Loucy (cell line): Measurements from ENCODE around the gene MEMO1.

Experiments
- H2AFZ ChIP-seq: fragments of 200-600 bp; sonication (generic); 2 replicates; pipeline ENCODE4 v1.6.0; 2016; ENCODE audit warnings: antibody characterized with exemption, mild to moderate bottlenecking, low read length, moderate library complexity
- H3F3A ChIP-seq: fragments of 200-600 bp; 2 replicates; pipeline ENCODE4 v1.6.0; 2016; ENCODE audit warnings: antibody characterized with exemption, low read depth, mild to moderate bottlenecking
- H3K27me3 ChIP-seq: fragments of 200-600 bp; sonication (generic); 2 replicates; pipeline ENCODE4 v1.6.1; 2014; ENCODE audit warnings: low read length, mild to moderate bottlenecking; ENCODE audit not compliant: insufficient read depth, poor library complexity, severe bottlenecking
- H3K36me3 ChIP-seq: fragments of 200-600 bp; sonication (generic); 2 replicates; pipeline ENCODE4 v1.6.1; 2016; ENCODE audit warnings: low read length; ENCODE audit not compliant: insufficient read depth
- H3K4me1 ChIP-seq: fragments of 200-600 bp; sonication (generic); 2 replicates; pipeline ENCODE4 v1.5.1; 2014; ENCODE audit warnings: low read length, mild to moderate bottlenecking; ENCODE audit not compliant: insufficient read depth, poor library complexity, severe bottlenecking
- H3K4me2 ChIP-seq: fragments of 200-600 bp; sonication (generic); 2 replicates; pipeline ENCODE4 v1.6.0; 2014; ENCODE audit warnings: antibody characterized with exemption, low read length, low read depth, mild to moderate bottlenecking; ENCODE audit not compliant: poor library complexity, severe bottlenecking
- H3K4me3 ChIP-seq: fragments of 200-600 bp; sonication (generic); 2 replicates; pipeline ENCODE4 v1.5.1; 2014; ENCODE audit warnings: low read length, mild to moderate bottlenecking, mixed read lengths; ENCODE audit not compliant: poor library complexity, severe bottlenecking
- H3K79me2 ChIP-seq: fragments of 200-600 bp; sonication (generic); 2 replicates; pipeline ENCODE4 v1.6.1; 2014; ENCODE audit warnings: low read length; ENCODE audit not compliant: insufficient read depth
- H3K9ac ChIP-seq: fragments of 200-600 bp; sonication (generic); 2 replicates; pipeline ENCODE4 v1.6.0; 2014; ENCODE audit warnings: mild to moderate bottlenecking, low read depth, low read length, moderate library complexity; ENCODE audit not compliant: poor library complexity, severe bottlenecking
- H3K9me2 ChIP-seq: fragments of 200-600 bp; sonication (generic); replicated peaks from 2 replicates; pipeline ENCODE4 v1.6.1; 2016; ENCODE audit warnings: low read depth, low read length, mixed read lengths
- H3K9me3 ChIP-seq: fragments of 200-600 bp; sonication (generic); 2 replicates; pipeline ENCODE4 v1.6.1; 2014; ENCODE audit warnings: mild to moderate bottlenecking, antibody characterized with exemption, low read length, low read depth; ENCODE audit not compliant: insufficient read depth
- H4K20me1 ChIP-seq: fragments of 200-600 bp; sonication (generic); 2 replicates; pipeline ENCODE4 v1.6.0; 2014; ENCODE audit warnings: antibody characterized with exemption, low read length, mild to moderate bottlenecking; ENCODE audit not compliant: insufficient read depth, poor library complexity, severe bottlenecking
- EZH2phosphoT487 ChIP-seq: fragments of 200-600 bp; IDR thresholded peaks from 2 replicates; pipeline ENCODE4 v1.6.1; 2018; ENCODE audit warnings: antibody characterized with exemption, mild to moderate bottlenecking, moderate library complexity, borderline replicate concordance
- TF ChIP-seq, protein P1 (sequence below): fragments of 200-600 bp; sonication (generic); conservative IDR thresholded peaks from 2 replicates; pipeline ENCODE4 v1.5.1; 2014; ENCODE audit warnings: mild to moderate bottlenecking, antibody characterized with exemption, low read length

Gene MEMO1

DNA sequence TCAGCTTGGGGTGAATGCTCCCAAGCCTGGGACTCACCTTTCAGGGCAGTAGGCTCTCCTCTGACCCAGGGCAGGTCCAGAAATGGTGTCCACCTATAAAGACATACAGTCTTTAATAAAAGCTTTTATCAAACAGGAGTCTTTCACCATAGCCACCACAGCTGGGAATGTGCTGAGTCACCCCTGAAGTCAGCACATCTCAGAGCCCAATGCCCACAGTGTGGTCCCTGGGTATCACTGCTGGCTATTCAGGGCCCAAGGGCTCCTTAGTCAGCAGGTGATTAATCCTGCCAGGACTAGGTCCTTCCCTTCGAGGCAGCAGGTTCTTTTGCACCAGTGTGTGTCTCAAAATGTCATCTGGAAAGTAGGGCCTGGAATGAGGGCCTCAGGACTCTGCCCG, 181.9 kb downstream of the MEMO1 start:
- H3K9me2 ChIP-seq: no peaks in the 10 kb centered on the region
- H3K4me2 ChIP-seq: no peak overlapping the region
- H3K36me3 ChIP-seq: no peaks in the 10 kb centered on the region
- H3K27me3 ChIP-seq: no peaks in the 10 kb centered on the region
- no peak overlapping the region for H3K9ac ChIP-seq
- peaks cover 7% of the 10 kb centered on the region; the same call in 1 of the 2 replicates for H3K9me3 ChIP-seq
- H3K79me2 ChIP-seq: no peaks in the 10 kb centered on the region
- H2AFZ ChIP-seq: no peak overlapping the region
- H4K20me1 ChIP-seq: no peaks in the 10 kb centered on the region
- no peak overlapping the region for H3K4me3 ChIP-seq
- no peak for TF ChIP-seq EZH2phosphoT487
- TF ChIP-seq, protein P1, sequence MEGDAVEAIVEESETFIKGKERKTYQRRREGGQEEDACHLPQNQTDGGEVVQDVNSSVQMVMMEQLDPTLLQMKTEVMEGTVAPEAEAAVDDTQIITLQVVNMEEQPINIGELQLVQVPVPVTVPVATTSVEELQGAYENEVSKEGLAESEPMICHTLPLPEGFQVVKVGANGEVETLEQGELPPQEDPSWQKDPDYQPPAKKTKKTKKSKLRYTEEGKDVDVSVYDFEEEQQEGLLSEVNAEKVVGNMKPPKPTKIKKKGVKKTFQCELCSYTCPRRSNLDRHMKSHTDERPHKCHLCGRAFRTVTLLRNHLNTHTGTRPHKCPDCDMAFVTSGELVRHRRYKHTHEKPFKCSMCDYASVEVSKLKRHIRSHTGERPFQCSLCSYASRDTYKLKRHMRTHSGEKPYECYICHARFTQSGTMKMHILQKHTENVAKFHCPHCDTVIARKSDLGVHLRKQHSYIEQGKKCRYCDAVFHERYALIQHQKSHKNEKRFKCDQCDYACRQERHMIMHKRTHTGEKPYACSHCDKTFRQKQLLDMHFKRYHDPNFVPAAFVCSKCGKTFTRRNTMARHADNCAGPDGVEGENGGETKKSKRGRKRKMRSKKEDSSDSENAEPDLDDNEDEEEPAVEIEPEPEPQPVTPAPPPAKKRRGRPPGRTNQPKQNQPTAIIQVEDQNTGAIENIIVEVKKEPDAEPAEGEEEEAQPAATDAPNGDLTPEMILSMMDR: no peak
- no peaks in the 10 kb centered on the region for H3F3A ChIP-seq
- H3K4me1 ChIP-seq: no peaks in the 10 kb centered on the region

DNA sequence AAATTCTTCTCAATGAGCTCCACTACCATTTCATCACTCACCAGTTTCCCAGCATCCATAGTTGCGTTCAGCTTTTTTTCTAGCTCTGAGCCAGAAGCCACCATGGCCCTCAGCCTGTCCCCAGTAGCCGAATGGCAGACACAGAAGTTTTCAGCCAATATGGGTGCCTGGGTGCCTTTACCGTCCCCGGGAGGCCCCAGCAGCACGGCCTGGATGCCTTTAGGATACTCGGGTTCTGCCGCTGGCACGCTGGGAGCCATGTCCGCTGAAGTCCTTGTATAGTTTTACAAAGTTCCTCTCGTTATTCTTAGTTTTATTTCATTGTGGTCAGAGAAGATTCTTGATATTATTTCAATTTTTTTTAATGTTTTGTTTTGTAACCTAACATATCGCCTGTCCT, 187.2 kb downstream of the MEMO1 start:
- no peak overlapping the region for H3K4me2 ChIP-seq

DNA sequence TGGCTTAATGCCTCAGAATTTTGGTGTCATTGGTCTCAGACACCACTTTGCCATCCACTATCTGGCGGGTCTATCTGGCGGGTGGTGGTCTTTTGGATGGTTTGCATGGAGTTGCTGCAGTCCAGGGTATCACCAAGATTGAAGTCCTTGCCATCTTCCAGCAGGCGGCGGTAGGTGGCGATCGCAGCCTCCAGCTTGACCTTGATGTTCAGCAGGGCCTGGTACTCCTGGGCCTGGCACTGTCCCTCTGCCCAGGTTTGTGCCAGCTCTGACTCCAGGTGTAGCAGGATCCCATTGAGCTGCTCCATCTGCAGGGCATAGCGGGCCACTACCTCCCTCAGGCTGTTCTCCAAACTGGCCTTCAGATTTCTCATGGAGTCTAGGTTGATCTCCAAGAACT, 188.2 kb downstream of the MEMO1 start:
- Histone ChIP-seq H3K4me1 (no peaks in the 10 kb centered on the region), H3K9me2 (no peaks in the 10 kb centered on the region), H3F3A (no peaks in the 10 kb centered on the region), H3K79me2 (no peaks in the 10 kb centered on the region), H3K4me3 (no peak overlapping the region), H3K9me3 (0 out of 2 replicates have a peak, but pooled peaks cover 4% of the 10 kb centered on the region), H4K20me1 (no peaks in the 10 kb centered on the region), H2AFZ (no peak overlapping the region), H3K9ac (no peak overlapping the region), H3K36me3 (no peaks in the 10 kb centered on the region), H3K27me3 (no peaks in the 10 kb centered on the region), H3K4me2 (no peak overlapping the region)
- no peak for TF ChIP-seq EZH2phosphoT487
- TF ChIP-seq, protein P1: no peak

More for the DNA sequence above, 187.2 kb downstream of the MEMO1 start:
- TF ChIP-seq EZH2phosphoT487: no peak
- TF ChIP-seq, protein P1: no peak
- Histone ChIP-seq H3F3A (no peaks in the 10 kb centered on the region), H3K27me3 (no peaks in the 10 kb centered on the region), H3K4me3 (no peak overlapping the region), H3K4me1 (no peaks in the 10 kb centered on the region), H3K9ac (no peak overlapping the region), H3K9me2 (no peaks in the 10 kb centered on the region), H3K79me2 (no peaks in the 10 kb centered on the region), H4K20me1 (no peaks in the 10 kb centered on the region), H3K36me3 (no peaks in the 10 kb centered on the region), H2AFZ (no peak overlapping the region), H3K9me3 (0 out of 2 replicates have a peak, but pooled peaks cover 4% of the 10 kb centered on the region)
